Naive thymus-derived CD4-positive, alpha-beta T cell (primary cell): ENCODE measurements around the gene UTP14A. TPM values are rescaled to one million over a fixed set of nuclear protein-coding genes. Genes with fewer than 3 reads are reported as not detected.

ENCODE experiments used
- ATAC-seq: fragments of 150-1000 bp; cut with Tn5 transposase; 2 replicates; pipeline ENCODE4 v1.10.0; 2021; ENCODE audit warnings: mild to moderate bottlenecking, moderate library complexity
- CTCF ChIA-PET: fragments of 350-600 bp; sonication (Branson Sonifier 250); formaldehyde crosslinking; loops from one replicate; lab custom pipeline; 2021; ENCODE audit warnings: antibody characterized with exemption; lab: Charles Lee
- POLR2A ChIA-PET: fragments of 350-600 bp; sonication (Branson Sonifier 250); formaldehyde crosslinking; loops from one replicate; lab custom pipeline; 2021; ENCODE audit warnings: antibody characterized with exemption, inconsistent platforms; lab: Charles Lee
- DNase-seq, 9 donors: peaks; one replicate each; pipeline versions ENCODE4 v3.0.0 to v3.0.0-alpha.2; 2020 to 2022; ENCODE audit warnings: mixed read lengths in 1 of 9
- H3K27ac ChIP-seq: one replicate; pipeline ENCODE4 v1.7.0; 2013; ENCODE audit warnings: mild to moderate bottlenecking, low read depth, low read length, moderate library complexity
- H3K27me3 ChIP-seq, 2 donors: one replicate each; pipeline ENCODE4 v1.7.0; 2013; ENCODE audit warnings: low read length in 2 of 2, mild to moderate bottlenecking in 2 of 2, moderate library complexity in 2 of 2; ENCODE audit not compliant: control insufficient read depth in 2 of 2, insufficient read depth in 2 of 2
- H3K36me3 ChIP-seq, 3 experiments: 1 replicate in 2 of 3; 2 replicates in 1 of 3; pipeline ENCODE4 v1.7.0; 2013; ENCODE audit warnings: low read length in 3 of 3, mild to moderate bottlenecking in 3 of 3, moderate library complexity in 1 of 3; ENCODE audit not compliant: insufficient read depth in 3 of 3, control insufficient read depth in 2 of 3
- H3K4me1 ChIP-seq, 2 donors: one replicate each; pipeline ENCODE4 v1.7.0; 2013; ENCODE audit warnings: low read length in 2 of 2, mild to moderate bottlenecking in 2 of 2, moderate library complexity in 1 of 2; ENCODE audit not compliant: control insufficient read depth in 2 of 2, insufficient read depth in 2 of 2
- H3K4me3 ChIP-seq: 2 replicates; pipeline ENCODE4 v1.7.0; 2013; ENCODE audit warnings: mild to moderate bottlenecking, low read length
- H3K9me3 ChIP-seq, 3 experiments: 1 replicate in 2 of 3; 2 replicates in 1 of 3; pipeline ENCODE4 v1.7.0; 2013; ENCODE audit warnings: low read length in 3 of 3; ENCODE audit not compliant: control insufficient read depth in 2 of 3
- H3K27ac Mint-ChIP-seq, 9 donors: one replicate each; pipeline ENCODE4 v1.8.0; 2020 to 2022; ENCODE audit warnings: mixed read lengths in 9 of 9, mild to moderate bottlenecking in 8 of 9, moderate library complexity in 5 of 9, inconsistent platforms in 2 of 9
- H3K27me3 Mint-ChIP-seq, 5 donors: one replicate each; pipeline ENCODE4 v1.8.0; 2021 to 2022; ENCODE audit warnings: mixed read lengths in 5 of 5, mild to moderate bottlenecking in 1 of 5
- H3K36me3 Mint-ChIP-seq, 5 donors: one replicate each; pipeline ENCODE4 v1.8.0; 2020 to 2022; ENCODE audit warnings: mixed read lengths in 5 of 5, mild to moderate bottlenecking in 3 of 5, inconsistent platforms in 1 of 5
- H3K4me1 Mint-ChIP-seq, 7 donors: one replicate each; pipeline ENCODE4 v1.8.0; 2020 to 2022; ENCODE audit warnings: mixed read lengths in 7 of 7, mild to moderate bottlenecking in 3 of 7, inconsistent platforms in 1 of 7
- H3K4me3 Mint-ChIP-seq, 10 donors: one replicate each; pipeline ENCODE4 v1.8.0; 2020 to 2022; ENCODE audit warnings: mild to moderate bottlenecking in 10 of 10, mixed read lengths in 10 of 10, moderate library complexity in 6 of 10, inconsistent platforms in 2 of 10
- H3K9me3 Mint-ChIP-seq, 11 donors: one replicate each; pipeline ENCODE4 v1.8.0; 2020 to 2022; ENCODE audit warnings: mixed read lengths in 11 of 11, mild to moderate bottlenecking in 4 of 11, inconsistent platforms in 1 of 11, moderate library complexity in 1 of 11
- intact Hi-C, 2 donors: fragments of 100-400 bp; cut with micrococcal nuclease; formaldehyde crosslinking; loops; one replicate each; pipeline ENCODE4 v1.15.1; 2023
- polyA plus RNA-seq, 2 donors: library from polyadenylated mRNA; unstranded; fragments of 300-500 nt; fragmentation: Illumina TruSeq; gene quantifications; one replicate each; pipeline ENCODE4 v1.2.3, GENCODE V29; 2021
- total RNA-seq, 6 experiments: library from RNA in 5 of 6; stranded (reverse) in 5 of 6; gene quantifications; 1 replicate in 5 of 6; 2 replicates in 1 of 6; pipeline ENCODE4 v1.2.3 and lab custom pipeline; 2021 to 2026

UTP14A gene
- total and polyA plus RNA-seq, 7 experiments from 2014 or later = 11.0 to 28.6 (median 16.5) TPM

DNA sequence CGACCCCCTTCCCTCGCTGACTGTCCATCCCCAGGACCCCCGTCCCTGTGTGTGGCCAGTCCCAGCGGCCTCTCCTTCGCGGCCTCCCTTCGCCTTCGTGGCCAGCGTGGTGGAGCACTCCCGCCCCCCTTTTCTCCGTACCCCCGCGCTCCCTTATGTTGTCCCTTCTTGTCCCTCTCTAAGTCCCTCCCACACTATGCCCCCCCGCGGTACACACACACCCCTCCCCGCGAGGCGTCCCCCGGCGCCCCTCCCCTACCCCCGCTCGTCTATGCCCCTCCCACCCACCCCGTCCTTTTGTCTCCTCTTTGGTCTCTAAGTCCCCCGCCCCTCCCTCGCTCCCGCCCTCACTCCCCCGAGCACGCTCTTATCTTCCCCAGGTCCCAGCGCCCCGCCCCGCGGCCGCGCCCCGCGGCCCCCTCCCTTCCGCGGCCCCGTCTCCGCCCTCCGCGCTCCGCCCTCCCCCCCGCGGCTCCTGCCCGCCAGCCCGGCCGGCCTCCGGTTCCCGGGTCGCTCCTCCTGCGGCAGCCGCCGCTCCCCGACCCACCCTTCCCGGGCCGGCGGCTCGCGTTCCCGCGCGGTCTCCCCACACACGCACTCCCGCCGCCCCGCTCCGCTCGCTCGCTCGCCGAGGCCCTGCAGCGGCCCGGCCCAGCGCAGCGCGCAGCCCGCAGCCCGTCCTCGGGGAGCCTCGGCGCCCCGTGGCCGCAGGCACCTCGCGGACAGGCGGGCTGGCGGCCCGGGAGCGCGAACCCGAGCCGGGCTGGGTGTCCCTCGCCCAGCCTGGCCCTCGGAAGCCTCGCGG, 26.3 kb downstream of the UTP14A start:
- H3K27me3 ChIP-seq = no peaks in the 10 kb centered on the region
- DNase-seq (peak; percentile 38 to 83 (median 54)), ATAC-seq (peak; percentile 80)
- intact Hi-C loops = loop anchor here (1.0 to 5.0 kb wide), 9 partner anchors 20 to 337 kb away; partner anchors contain the start of genes BCORL1 (in 2 of the 2), RAB33A (in 1 of the 2) and ZNF280C (in 1 of the 2)
- Mint-ChIP-seq H3K27ac (peak overlapping the region in 4 of 9 donors; percentile 33 to 83 (median 56)), H3K36me3 (peaks cover 0 to 2% (median 0%) of the 10 kb centered on the region in 5 donors), H3K27me3 (peaks cover 0 to 25% (median 0%) of the 10 kb centered on the region in 5 donors), H3K4me3 (peak overlapping the region; percentile 64 to 86 (median 76)), H3K4me1 (peaks cover 0 to 13% (median 11%) of the 10 kb centered on the region in 7 donors), H3K9me3 (no peaks in the 10 kb centered on the region)
- H3K27ac ChIP-seq = peak overlapping the region; percentile 59
- ChIA-PET CTCF (no interaction called here), POLR2A (interaction anchor here (0.7 to 1.5 kb wide), 3 partner anchors 11 to 177 kb away, joined by 3 to 6 read pairs (median 3); partner anchors contain the start of gene UTP14A)
- peak overlapping the region; percentile 61 for H3K4me3 ChIP-seq
- H3K36me3 ChIP-seq = peaks cover 0 to 1% (median 0%) of the 10 kb centered on the region in 3 experiments
- H3K4me1 ChIP-seq = no peaks in the 10 kb centered on the region
- H3K9me3 ChIP-seq = no peaks in the 10 kb centered on the region

DNA sequence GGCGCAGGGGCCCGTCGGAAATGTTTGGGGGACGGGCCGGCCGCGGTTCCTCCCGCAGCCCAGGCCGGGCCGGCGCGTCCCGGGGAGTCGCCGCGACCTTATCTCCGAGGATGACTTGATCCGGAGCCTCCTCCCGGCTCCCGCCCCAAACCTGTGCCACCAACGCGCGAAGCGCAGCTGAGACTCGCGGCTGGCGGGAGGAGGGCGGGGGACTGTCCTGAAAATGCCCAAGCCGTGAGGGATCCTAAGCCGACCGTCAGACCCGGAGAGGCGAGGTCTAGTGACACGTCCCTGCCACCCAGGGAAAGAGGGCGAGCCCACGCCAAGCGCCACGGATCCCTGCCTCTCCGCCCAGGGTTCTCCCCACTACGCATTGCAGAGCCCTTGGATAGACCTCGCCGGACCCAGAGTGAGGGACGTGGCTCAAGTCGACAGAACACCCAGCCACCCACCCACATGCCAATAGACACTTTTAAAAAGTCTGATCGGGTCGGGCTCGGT, 26.9 kb downstream of the UTP14A start:
- Histone ChIP-seq H3K9me3 (no peaks in the 10 kb centered on the region), H3K27me3 (no peaks in the 10 kb centered on the region), H3K36me3 (no peaks in the 10 kb centered on the region), H3K4me1 (no peaks in the 10 kb centered on the region), H3K27ac (no peak overlapping the region), H3K4me3 (no peak overlapping the region)
- peaks cover 0 to 18% (median 11%) of the 10 kb centered on the region in 7 donors for H3K4me1 Mint-ChIP-seq
- POLR2A ChIA-PET = interaction anchor here (0.6 kb wide), 1 partner anchor 19 kb away, joined by 3 read pairs; no protein-coding TSS in a partner anchor
- H3K9me3 Mint-ChIP-seq = no peaks in the 10 kb centered on the region
- intact Hi-C loops = loop anchor here (1.0 to 5.0 kb wide), 9 partner anchors 19 to 336 kb away; partner anchors contain the start of genes BCORL1 (in 2 of the 2), RAB33A (in 1 of the 2) and ZNF280C (in 1 of the 2)
- H3K4me3 Mint-ChIP-seq = peak overlapping the region in 9 of 10 donors; percentile 13 to 78 (median 61)
- H3K27me3 Mint-ChIP-seq = peaks cover 0 to 28% (median 0%) of the 10 kb centered on the region in 5 donors
- ATAC-seq = no peak
- DNase-seq = peak in 1 of 9 donors; percentile 23
- H3K36me3 Mint-ChIP-seq = peaks cover 0 to 2% (median 0%) of the 10 kb centered on the region in 5 donors
- CTCF ChIA-PET = no interaction called here
- H3K27ac Mint-ChIP-seq = no peak overlapping the region

DNA sequence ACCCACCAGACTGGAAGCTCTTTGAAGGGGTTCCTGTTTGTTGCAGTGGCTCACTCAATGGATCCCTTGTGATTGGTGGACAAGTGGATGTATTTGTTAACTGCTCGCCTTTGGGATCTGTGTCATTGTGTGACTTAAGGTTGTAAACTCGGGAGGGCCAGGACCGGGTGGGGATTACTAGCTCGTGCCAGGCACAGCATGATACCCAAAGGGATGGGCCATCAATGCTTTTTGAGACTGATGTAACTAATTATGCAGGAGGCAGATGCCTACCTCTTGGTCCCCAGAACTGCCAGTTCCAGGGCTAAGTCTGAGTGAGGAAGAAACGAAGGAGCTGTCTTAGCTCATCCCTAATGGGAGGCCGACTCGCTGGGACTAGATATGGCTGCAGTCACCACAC, 27.7 kb downstream of the UTP14A start:
- Histone ChIP-seq H3K9me3 (no peaks in the 10 kb centered on the region), H3K4me3 (no peak overlapping the region), H3K27ac (no peak overlapping the region), H3K36me3 (no peaks in the 10 kb centered on the region), H3K4me1 (no peaks in the 10 kb centered on the region), H3K27me3 (no peaks in the 10 kb centered on the region)
- Mint-ChIP-seq H3K4me1 (peaks cover 7 to 26% (median 18%) of the 10 kb centered on the region in 7 donors), H3K36me3 (peaks cover 0 to 2% (median 0%) of the 10 kb centered on the region in 5 donors), H3K27me3 (peaks cover 0 to 35% (median 0%) of the 10 kb centered on the region in 5 donors), H3K9me3 (no peaks in the 10 kb centered on the region), H3K27ac (peak overlapping the region in 4 of 9 donors; percentile 10 to 65 (median 36)), H3K4me3 (peak overlapping the region; percentile 13 to 78 (median 74))
- no peak for ATAC-seq
- intact Hi-C loops = loop anchor here (2.0 to 5.0 kb wide), 4 partner anchors 19 to 335 kb away; partner anchors contain the start of genes RAB33A (in 1 of the 2) and ZNF280C (in 1 of the 2)
- ChIA-PET CTCF (interaction anchor here (0.6 to 1.0 kb wide), 3 partner anchors 95 to 150 kb away, joined by 3 read pairs; no protein-coding TSS in a partner anchor), POLR2A (interaction anchor here (0.6 to 1.1 kb wide), 2 partner anchors 18 to 90 kb away, joined by 3 read pairs; no protein-coding TSS in a partner anchor)
- no peak for DNase-seq

- H3K27me3 Mint-ChIP-seq = peaks cover 0 to 39% (median 0%) of the 10 kb centered on the region in 5 donors
- Histone ChIP-seq H3K36me3 (no peaks in the 10 kb centered on the region), H3K9me3 (no peaks in the 10 kb centered on the region), H3K27ac (no peak overlapping the region), H3K4me1 (no peaks in the 10 kb centered on the region), H3K27me3 (no peaks in the 10 kb centered on the region), H3K4me3 (no peak overlapping the region)
- ChIA-PET POLR2A (interaction anchor here (1.1 kb wide), 1 partner anchor 90 kb away, joined by 3 read pairs; no protein-coding TSS in a partner anchor), CTCF (interaction anchor here (0.6 to 1.0 kb wide), 3 partner anchors 94 to 150 kb away, joined by 3 read pairs; no protein-coding TSS in a partner anchor)
- H3K9me3 Mint-ChIP-seq = no peaks in the 10 kb centered on the region
- peaks cover 7 to 27% (median 18%) of the 10 kb centered on the region in 7 donors for H3K4me1 Mint-ChIP-seq
- no peaks in the 10 kb centered on the region for H3K36me3 Mint-ChIP-seq
- peak overlapping the region in 2 of 9 donors; percentile 24 to 47 for H3K27ac Mint-ChIP-seq
- intact Hi-C loops = loop anchor here (5.0 kb wide), 2 partner anchors 238 to 327 kb away; partner anchors contain the start of gene RAB33A (in 1 of the 2)
- peak overlapping the region in 2 of 10 donors; percentile 19 to 53 for H3K4me3 Mint-ChIP-seq
- DNase-seq = no peak
- no peak for ATAC-seq
These were observed 28.5 kb downstream of the UTP14A start for GRCh38 chrX:129934461-129934860.

DNA sequence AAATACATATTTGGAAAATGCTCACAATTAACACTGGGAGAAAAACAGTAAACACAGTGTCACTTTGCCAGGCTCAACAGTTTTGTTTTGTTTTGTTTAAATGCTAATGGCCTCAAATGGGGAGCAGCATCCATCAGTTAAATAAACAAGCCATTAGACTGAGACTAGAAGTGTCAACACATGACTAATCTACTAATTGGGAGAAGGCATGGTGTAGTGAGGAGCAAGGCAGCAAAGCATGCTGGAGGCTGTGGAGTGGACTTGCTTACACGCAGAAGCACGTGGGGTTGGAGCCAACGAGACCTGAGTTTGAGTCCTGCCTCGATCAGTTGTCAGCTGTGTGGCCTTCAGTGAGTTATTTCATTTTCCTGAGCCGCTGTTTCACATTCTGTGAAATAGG, 29.0 kb downstream of the UTP14A start:
- no peaks in the 10 kb centered on the region for H3K36me3 Mint-ChIP-seq
- Histone ChIP-seq H3K36me3 (no peaks in the 10 kb centered on the region), H3K27ac (no peak overlapping the region), H3K9me3 (no peaks in the 10 kb centered on the region), H3K4me3 (no peak overlapping the region), H3K4me1 (no peaks in the 10 kb centered on the region), H3K27me3 (no peaks in the 10 kb centered on the region)
- ChIA-PET CTCF (no interaction called here), POLR2A (no interaction called here)
- intact Hi-C loops = loop anchor here (5.0 kb wide), 2 partner anchors 237 to 328 kb away; partner anchors contain the start of gene RAB33A (in 1 of the 2)
- no peaks in the 10 kb centered on the region for H3K9me3 Mint-ChIP-seq
- peaks cover 0 to 40% (median 0%) of the 10 kb centered on the region in 5 donors for H3K27me3 Mint-ChIP-seq
- DNase-seq (no peak), ATAC-seq (no peak)
- peak overlapping the region in 1 of 9 donors; percentile 24 for H3K27ac Mint-ChIP-seq
- H3K4me1 Mint-ChIP-seq = peaks cover 7 to 27% (median 18%) of the 10 kb centered on the region in 7 donors
- no peak overlapping the region for H3K4me3 Mint-ChIP-seq

DNA sequence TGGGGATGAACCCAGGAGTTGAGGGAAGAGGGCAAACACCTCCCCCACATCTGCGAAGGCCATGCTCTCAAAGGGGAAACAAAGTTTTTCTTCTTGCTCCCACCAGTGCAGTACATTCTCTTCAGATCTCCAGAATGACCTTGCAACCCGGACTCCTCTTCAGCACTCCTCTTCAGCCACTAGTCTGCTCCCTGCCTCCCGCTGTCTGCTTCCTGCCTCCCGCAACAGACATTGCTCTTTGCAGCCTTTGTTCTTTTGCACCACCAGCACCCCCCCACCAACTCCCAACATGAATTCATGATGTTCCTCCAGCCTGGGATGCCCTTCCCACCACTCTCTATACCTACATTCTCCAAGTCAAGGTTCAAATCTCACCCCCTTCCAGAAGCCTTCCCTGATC, 32.1 kb downstream of the UTP14A start:
- peaks cover 7 to 22% (median 15%) of the 10 kb centered on the region in 7 donors for H3K4me1 Mint-ChIP-seq
- ATAC-seq (no peak), DNase-seq (no peak)
- Histone ChIP-seq H3K36me3 (no peaks in the 10 kb centered on the region), H3K4me3 (no peak overlapping the region), H3K4me1 (no peaks in the 10 kb centered on the region), H3K27ac (no peak overlapping the region), H3K9me3 (no peaks in the 10 kb centered on the region), H3K27me3 (no peaks in the 10 kb centered on the region)
- peak overlapping the region in 2 of 10 donors; percentile 12 to 14 for H3K4me3 Mint-ChIP-seq
- ChIA-PET CTCF (no interaction called here), POLR2A (no interaction called here)
- peak overlapping the region in 2 of 9 donors; percentile 18 to 30 for H3K27ac Mint-ChIP-seq
- no peaks in the 10 kb centered on the region for H3K36me3 Mint-ChIP-seq
- no peaks in the 10 kb centered on the region for H3K9me3 Mint-ChIP-seq
- H3K27me3 Mint-ChIP-seq = peaks cover 0 to 44% (median 0%) of the 10 kb centered on the region in 5 donors
- intact Hi-C loops = no loop called here
